ENCODE results near the gene RNASE8.
"Not testable (repeated sequence)": the region's sequence is repeated elsewhere in the genome, so short reads cannot be mapped to it uniquely, and the experiment has no call there.

Gene RNASE8

GRCh38 chr14:21057803-21058675 is at the start of gene RNASE8:
TSS of gene RNASE8 (plus strand) at chr14:21057822. CDS start at chr14:21057893, 71 bp downstream.
- FAIRE-seq (no peak), DNase-seq (ENCODE audit: insufficient read length, low spot score) (no peak)

- not testable (repeated sequence) for FAIRE-seq; DNase-seq (ENCODE audit: insufficient read length, low spot score)
Observed at GRCh38 chr14:21009721-21010120, 47.9 kb upstream of the RNASE8 start.

GRCh38 chr14:21011136-21011535 is 46.5 kb upstream of the RNASE8 start:
- FAIRE-seq (no peak), DNase-seq (ENCODE audit: insufficient read length, low spot score) (no peak)

- peak; percentile 67 for DNase-seq (ENCODE audit: insufficient read length, low spot score)
- FAIRE-seq = no peak
Observed at GRCh38 chr14:21014761-21015190, 42.8 kb upstream of the RNASE8 start.

GRCh38 chr14:21015312-21015711 is 42.3 kb upstream of the RNASE8 start:
- DNase-seq (ENCODE audit: insufficient read length, low spot score) (no peak), FAIRE-seq (no peak)

- DNase-seq (ENCODE audit: insufficient read length, low spot score) (no peak), FAIRE-seq (no peak)
Observed at GRCh38 chr14:21016413-21017190, 41.0 kb upstream of the RNASE8 start.

GRCh38 chr14:21017528-21018245 is 39.9 kb upstream of the RNASE8 start:
- no peak for DNase-seq (ENCODE audit: insufficient read length, low spot score)

GRCh38 chr14:21018286-21018685 is 39.3 kb upstream of the RNASE8 start:
- no peak for FAIRE-seq

More at GRCh38 chr14:21017528-21018245, 39.9 kb upstream of the RNASE8 start:
- FAIRE-seq = no peak

GRCh38 chr14:21018781-21019180 is 38.8 kb upstream of the RNASE8 start:
- FAIRE-seq (no peak), DNase-seq (ENCODE audit: insufficient read length, low spot score) (no peak)

More at GRCh38 chr14:21018286-21018685, 39.3 kb upstream of the RNASE8 start:
- DNase-seq (ENCODE audit: insufficient read length, low spot score) = no peak

- FAIRE-seq (no peak), DNase-seq (ENCODE audit: insufficient read length, low spot score) (no peak)
Observed at GRCh38 chr14:21019366-21019765, 38.3 kb upstream of the RNASE8 start.

GRCh38 chr14:21020977-21021545 is 36.6 kb upstream of the RNASE8 start:
- FAIRE-seq = no peak
- DNase-seq (ENCODE audit: insufficient read length, low spot score) = no peak

GRCh38 chr14:21022686-21023085 is 34.9 kb upstream of the RNASE8 start:
- FAIRE-seq = no peak

GRCh38 chr14:21023174-21023573 is 34.4 kb upstream of the RNASE8 start:
- DNase-seq (ENCODE audit: insufficient read length, low spot score) (no peak), FAIRE-seq (no peak)

More at GRCh38 chr14:21022686-21023085, 34.9 kb upstream of the RNASE8 start:
- no peak for DNase-seq (ENCODE audit: insufficient read length, low spot score)

GRCh38 chr14:21023817-21024584 is 33.6 kb upstream of the RNASE8 start:
- no peak for DNase-seq (ENCODE audit: insufficient read length, low spot score)
- no peak for FAIRE-seq

- DNase-seq (ENCODE audit: insufficient read length, low spot score) = peak; percentile 63
- FAIRE-seq = no peak
Observed at GRCh38 chr14:21024585-21025370, 32.8 kb upstream of the RNASE8 start, which contains the start of gene NDRG2. TSS of gene NDRG2 (minus strand) at chr14:21025061. CDS start at chr14:21023315, 1,746 bp downstream.

GRCh38 chr14:21025371-21026273 is 32.0 kb upstream of the RNASE8 start:
- DNase-seq (ENCODE audit: insufficient read length, low spot score) = no peak
- FAIRE-seq = no peak

- DNase-seq (ENCODE audit: insufficient read length, low spot score) (no peak), FAIRE-seq (no peak)
Observed at GRCh38 chr14:21026274-21026987, 31.2 kb upstream of the RNASE8 start.
